Hepatocyte (in vitro differentiated cells): Measurements from ENCODE around the gene HORMAD2. TPM values are rescaled to one million over a fixed set of nuclear protein-coding genes. Genes with fewer than 3 reads are reported as not detected.

Source experiments
- DNase-seq: peaks from one replicate; pipeline ENCODE4 v3.0.0-alpha.2; 2016; ENCODE audit warnings: low spot score
- H2AFZ ChIP-seq: fragments of 200-600 bp; sonication (generic); 2 replicates; pipeline ENCODE4 v1.6.0; 2016; ENCODE audit warnings: antibody characterized with exemption, mild to moderate bottlenecking
- H3K27ac ChIP-seq: fragments of 200-600 bp; sonication (generic); 2 replicates; pipeline ENCODE4 v1.5.1; 2016; ENCODE audit warnings: mild to moderate bottlenecking
- H3K27me3 ChIP-seq: fragments of 200-600 bp; sonication (generic); 2 replicates; pipeline ENCODE4 v1.6.1; 2016
- H3K36me3 ChIP-seq: fragments of 200-600 bp; sonication (generic); replicated peaks from 2 replicates; pipeline ENCODE4 v1.5.1; 2016; ENCODE audit warnings: low read depth; ENCODE audit not compliant: insufficient read depth
- H3K4me1 ChIP-seq: fragments of 200-600 bp; sonication (generic); 2 replicates; pipeline ENCODE4 v1.5.1; 2016; ENCODE audit warnings: mild to moderate bottlenecking, moderate library complexity; ENCODE audit not compliant: insufficient read depth
- H3K4me2 ChIP-seq: fragments of 200-600 bp; sonication (generic); 2 replicates; pipeline ENCODE4 v1.6.0; 2016
- H3K4me3 ChIP-seq: fragments of 200-600 bp; sonication (generic); 2 replicates; pipeline ENCODE4 v1.5.1; 2016; ENCODE audit warnings: mild to moderate bottlenecking
- H3K79me2 ChIP-seq: fragments of 200-600 bp; sonication (generic); 2 replicates; pipeline ENCODE4 v1.6.0; 2017; ENCODE audit warnings: mild to moderate bottlenecking
- H3K9me2 ChIP-seq: fragments of 200-600 bp; sonication (generic); replicated peaks from 2 replicates; pipeline ENCODE4 v1.6.0; 2017; ENCODE audit warnings: mild to moderate bottlenecking; ENCODE audit not compliant: insufficient read depth
- H3K9me3 ChIP-seq: fragments of 200-600 bp; sonication (generic); 2 replicates; pipeline ENCODE4 v1.5.1; 2016; ENCODE audit warnings: low read depth, mild to moderate bottlenecking
- H4K20me1 ChIP-seq: fragments of 200-600 bp; sonication (generic); 2 replicates; pipeline ENCODE4 v1.6.0; 2016; ENCODE audit warnings: mild to moderate bottlenecking; ENCODE audit not compliant: insufficient read depth, poor library complexity, severe bottlenecking
- EZH2 ChIP-seq: fragments of 200-600 bp; sonication (generic); IDR thresholded peaks from 2 replicates; pipeline ENCODE4 v1.6.1; 2016; ENCODE audit warnings: antibody characterized with exemption, mild to moderate bottlenecking, borderline replicate concordance
- EZH2phosphoT487 ChIP-seq: fragments of 200-600 bp; sonication (generic); IDR thresholded peaks from one replicate; pipeline ENCODE4 v1.6.1; 2018; ENCODE audit warnings: antibody characterized with exemption, mild to moderate bottlenecking, low read depth, moderate library complexity; ENCODE audit not compliant: unreplicated experiment, severe bottlenecking
- WGBS: methylation state at CpG from one replicate; pipeline ENCODE4 v1.1.6; 2016; ENCODE audit warnings: low lambda C conversion rate; ENCODE audit errors: missing lambda C conversion rate; 5-methylcytosine and 5-hydroxymethylcytosine counted together
- polyA plus RNA-seq: library from polyadenylated mRNA; unstranded; fragments of >200 nt; fragmentation: Nextera tagmentation; extraction: Ambion mirVana; gene quantifications from 2 replicates; pipeline ENCODE4 v1.2.1, GENCODE V29; 2016
- total RNA-seq: library from RNA; depleted of rRNA; stranded (reverse); fragments of >200 nt; gene quantifications from 2 replicates; pipeline ENCODE4 v1.2.3, GENCODE V29; 2014
- TF ChIP-seq, protein P1 (sequence below): fragments of 200-600 bp; sonication (generic); IDR thresholded peaks from 2 replicates; pipeline ENCODE4 v1.5.1; 2016; ENCODE audit warnings: antibody characterized with exemption, mild to moderate bottlenecking; ENCODE audit not compliant: poor library complexity

HORMAD2 gene
- total and polyA plus RNA-seq, 2 experiments from 2014 or later, result not detected

GRCh38 chr22:30185549-30185948 lies 105.3 kb downstream of the HORMAD2 start:
- H3K79me2 ChIP-seq, result no peaks in the 10 kb centered on the region
- H2AFZ ChIP-seq, result no peak overlapping the region
- H3K27me3 ChIP-seq, result no peaks in the 10 kb centered on the region
- H3K27ac ChIP-seq, result no peak overlapping the region
- H3K4me2 ChIP-seq, result no peak overlapping the region
- TF ChIP-seq, protein P1, sequence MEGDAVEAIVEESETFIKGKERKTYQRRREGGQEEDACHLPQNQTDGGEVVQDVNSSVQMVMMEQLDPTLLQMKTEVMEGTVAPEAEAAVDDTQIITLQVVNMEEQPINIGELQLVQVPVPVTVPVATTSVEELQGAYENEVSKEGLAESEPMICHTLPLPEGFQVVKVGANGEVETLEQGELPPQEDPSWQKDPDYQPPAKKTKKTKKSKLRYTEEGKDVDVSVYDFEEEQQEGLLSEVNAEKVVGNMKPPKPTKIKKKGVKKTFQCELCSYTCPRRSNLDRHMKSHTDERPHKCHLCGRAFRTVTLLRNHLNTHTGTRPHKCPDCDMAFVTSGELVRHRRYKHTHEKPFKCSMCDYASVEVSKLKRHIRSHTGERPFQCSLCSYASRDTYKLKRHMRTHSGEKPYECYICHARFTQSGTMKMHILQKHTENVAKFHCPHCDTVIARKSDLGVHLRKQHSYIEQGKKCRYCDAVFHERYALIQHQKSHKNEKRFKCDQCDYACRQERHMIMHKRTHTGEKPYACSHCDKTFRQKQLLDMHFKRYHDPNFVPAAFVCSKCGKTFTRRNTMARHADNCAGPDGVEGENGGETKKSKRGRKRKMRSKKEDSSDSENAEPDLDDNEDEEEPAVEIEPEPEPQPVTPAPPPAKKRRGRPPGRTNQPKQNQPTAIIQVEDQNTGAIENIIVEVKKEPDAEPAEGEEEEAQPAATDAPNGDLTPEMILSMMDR, result no peak
- no peak for TF ChIP-seq EZH2
- TF ChIP-seq EZH2phosphoT487, result no peak
- H4K20me1 ChIP-seq, result no peaks in the 10 kb centered on the region
- H3K9me2 ChIP-seq, result no peaks in the 10 kb centered on the region
- peaks cover 28% of the 10 kb centered on the region for H3K4me1 ChIP-seq
- DNase-seq, result no peak
- H3K36me3 ChIP-seq, result no peaks in the 10 kb centered on the region
- H3K9me3 ChIP-seq, result no peaks in the 10 kb centered on the region
- H3K4me3 ChIP-seq, result no peak overlapping the region

DNA sequence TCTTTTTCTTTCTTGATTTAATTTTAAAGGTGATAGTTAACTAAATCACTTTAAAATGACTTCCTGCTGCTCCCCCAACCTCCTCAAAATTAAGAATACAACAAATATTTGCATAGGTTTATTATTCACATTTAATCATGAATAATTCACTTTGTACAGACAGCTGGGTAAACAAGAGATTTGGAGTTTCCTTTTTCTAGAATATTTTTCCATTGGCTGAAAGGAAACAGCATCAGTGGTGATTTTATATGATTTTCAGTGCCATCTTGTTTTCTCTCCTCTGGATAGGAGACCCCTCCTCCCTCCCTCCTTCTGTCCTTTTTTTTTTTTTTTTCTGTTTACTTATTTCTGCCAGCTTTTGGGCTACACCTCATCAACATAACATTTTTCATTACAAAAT lies 105.8 kb downstream of the HORMAD2 start:
- Histone ChIP-seq H3K27me3 (no peaks in the 10 kb centered on the region), H3K9me2 (no peaks in the 10 kb centered on the region), H3K4me3 (no peak overlapping the region), H3K36me3 (no peaks in the 10 kb centered on the region), H3K27ac (no peak overlapping the region), H2AFZ (no peak overlapping the region), H4K20me1 (no peaks in the 10 kb centered on the region), H3K4me1 (peaks cover 30% of the 10 kb centered on the region), H3K9me3 (no peaks in the 10 kb centered on the region), H3K4me2 (no peak overlapping the region), H3K79me2 (no peaks in the 10 kb centered on the region)
- no peak for DNase-seq
- TF ChIP-seq EZH2, result no peak
- no peak for TF ChIP-seq EZH2phosphoT487
- TF ChIP-seq, protein P1, result no peak

- Histone ChIP-seq H3K9me2 (no peaks in the 10 kb centered on the region), H3K4me1 (peaks cover 35% of the 10 kb centered on the region), H3K36me3 (no peaks in the 10 kb centered on the region), H4K20me1 (no peaks in the 10 kb centered on the region), H3K9me3 (no peaks in the 10 kb centered on the region), H3K79me2 (no peaks in the 10 kb centered on the region), H3K27ac (no peak overlapping the region), H3K4me3 (no peak overlapping the region), H3K27me3 (no peaks in the 10 kb centered on the region), H2AFZ (no peak overlapping the region), H3K4me2 (no peak overlapping the region)
- TF ChIP-seq, protein P1, result no peak
- TF ChIP-seq EZH2, result no peak
- TF ChIP-seq EZH2phosphoT487, result no peak
- 78% methylated on average over 5 of the region's 5 CpGs for WGBS
- no peak for DNase-seq
These were observed 106.2 kb downstream of the HORMAD2 start for GRCh38 chr22:30186510-30186909.

DNA sequence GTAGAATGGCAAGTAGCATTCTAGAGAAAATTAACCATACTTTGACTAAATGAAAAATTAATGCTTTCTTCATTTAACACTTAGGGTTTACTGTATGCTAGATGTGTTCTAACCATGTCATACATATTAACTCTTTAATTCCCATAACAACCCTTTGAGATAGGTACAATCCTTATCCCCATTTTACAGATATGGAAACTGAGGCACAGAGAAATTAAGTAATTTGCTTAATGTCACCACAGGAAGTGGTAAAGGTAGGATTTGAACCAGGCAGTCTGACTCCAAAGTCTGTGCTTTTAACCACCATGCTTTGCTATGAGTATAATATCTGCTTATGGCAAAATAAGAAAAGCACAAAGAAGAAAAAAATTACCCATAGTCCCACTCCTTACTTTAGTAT lies 106.8 kb downstream of the HORMAD2 start:
- no peak overlapping the region for H3K27ac ChIP-seq
- H3K27me3 ChIP-seq, result no peaks in the 10 kb centered on the region
- TF ChIP-seq, protein P1, result no peak
- TF ChIP-seq EZH2phosphoT487, result no peak
- no peak for TF ChIP-seq EZH2
- no peaks in the 10 kb centered on the region for H4K20me1 ChIP-seq
- H3K4me3 ChIP-seq, result no peak overlapping the region
- H2AFZ ChIP-seq, result no peak overlapping the region
- H3K9me3 ChIP-seq, result no peaks in the 10 kb centered on the region
- peaks cover 34% of the 10 kb centered on the region for H3K4me1 ChIP-seq
- no peaks in the 10 kb centered on the region for H3K36me3 ChIP-seq
- H3K4me2 ChIP-seq, result no peak overlapping the region
- no peak for DNase-seq
- no peaks in the 10 kb centered on the region for H3K79me2 ChIP-seq
- H3K9me2 ChIP-seq, result no peaks in the 10 kb centered on the region
